ENCODE data around the gene FLT1. TPM values are rescaled to one million over a fixed set of nuclear protein-coding genes. Genes with fewer than 3 reads are reported as not detected.
A peak's percentile ranks its signal among the peaks of the same experiment; 100 is the strongest.

FLT1 gene
- total RNA-seq, 2 experiments from 2014 or later: 1.6 to 2.5 TPM

DNA sequence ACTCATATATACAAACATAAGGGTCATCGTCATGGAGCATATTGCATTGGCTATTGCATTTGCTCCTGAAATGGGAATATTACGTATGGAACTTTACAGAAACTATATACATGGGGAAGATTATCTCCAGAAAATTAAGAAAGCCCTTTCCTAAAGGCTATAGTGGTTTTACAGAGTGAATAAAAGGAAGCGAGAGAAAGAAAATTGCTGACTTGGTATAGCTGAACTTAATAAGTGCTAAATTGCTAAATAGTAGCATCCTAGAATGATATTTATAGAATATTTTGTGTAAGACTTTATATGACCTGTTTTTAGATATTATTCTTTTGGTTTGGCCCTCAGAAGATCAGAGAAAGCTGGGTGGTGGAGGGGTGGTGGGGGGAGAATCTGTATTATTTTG lies 114.6 kb downstream of the FLT1 start:
- DNase-seq (ENCODE audit: low spot score): no peak
- Histone ChIP-seq H3K36me3 (ENCODE audit: insufficient read depth, low read length) (no peaks in the 10 kb centered on the region), H3K79me2 (ENCODE audit: insufficient read depth, low read depth, low read length) (no peaks in the 10 kb centered on the region), H3K4me3 (ENCODE audit: low read depth, low read length, poor library complexity, severe bottlenecking) (no peak overlapping the region), H2AFZ (ENCODE audit: low read length) (no peak overlapping the region), H4K20me1 (ENCODE audit: insufficient read depth, low read length) (no peaks in the 10 kb centered on the region), H3K9me3 (ENCODE audit: low read length) (no peaks in the 10 kb centered on the region), H3K4me2 (ENCODE audit: low read length) (no peak overlapping the region), H3K9me2 (ENCODE audit: insufficient read depth, low read length) (no peaks in the 10 kb centered on the region), H3K27ac (ENCODE audit: low read depth, low read length, poor library complexity, severe bottlenecking) (no peak overlapping the region), H3K4me1 (ENCODE audit: insufficient read depth, low read length, poor library complexity, severe bottlenecking) (no peaks in the 10 kb centered on the region)
- no TSS peak for BruUV-seq (replicated peaks)
- CTCF ChIA-PET (ENCODE audit: unreplicated experiment): no interaction called here
- intact Hi-C loops (cut with micrococcal nuclease; ENCODE audit: unreplicated experiment): no loop called here
- no peak for TF ChIP-seq EZH2phosphoT487 (IDR thresholded peaks at IDR 0.05; ENCODE audit: borderline replicate concordance, low read depth, low read length)
- TF ChIP-seq, protein P1, sequence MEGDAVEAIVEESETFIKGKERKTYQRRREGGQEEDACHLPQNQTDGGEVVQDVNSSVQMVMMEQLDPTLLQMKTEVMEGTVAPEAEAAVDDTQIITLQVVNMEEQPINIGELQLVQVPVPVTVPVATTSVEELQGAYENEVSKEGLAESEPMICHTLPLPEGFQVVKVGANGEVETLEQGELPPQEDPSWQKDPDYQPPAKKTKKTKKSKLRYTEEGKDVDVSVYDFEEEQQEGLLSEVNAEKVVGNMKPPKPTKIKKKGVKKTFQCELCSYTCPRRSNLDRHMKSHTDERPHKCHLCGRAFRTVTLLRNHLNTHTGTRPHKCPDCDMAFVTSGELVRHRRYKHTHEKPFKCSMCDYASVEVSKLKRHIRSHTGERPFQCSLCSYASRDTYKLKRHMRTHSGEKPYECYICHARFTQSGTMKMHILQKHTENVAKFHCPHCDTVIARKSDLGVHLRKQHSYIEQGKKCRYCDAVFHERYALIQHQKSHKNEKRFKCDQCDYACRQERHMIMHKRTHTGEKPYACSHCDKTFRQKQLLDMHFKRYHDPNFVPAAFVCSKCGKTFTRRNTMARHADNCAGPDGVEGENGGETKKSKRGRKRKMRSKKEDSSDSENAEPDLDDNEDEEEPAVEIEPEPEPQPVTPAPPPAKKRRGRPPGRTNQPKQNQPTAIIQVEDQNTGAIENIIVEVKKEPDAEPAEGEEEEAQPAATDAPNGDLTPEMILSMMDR (conservative IDR thresholded peaks at IDR 0.05; ENCODE audit: low read length): no peak
- POLR2A ChIA-PET: no interaction called here

DNA sequence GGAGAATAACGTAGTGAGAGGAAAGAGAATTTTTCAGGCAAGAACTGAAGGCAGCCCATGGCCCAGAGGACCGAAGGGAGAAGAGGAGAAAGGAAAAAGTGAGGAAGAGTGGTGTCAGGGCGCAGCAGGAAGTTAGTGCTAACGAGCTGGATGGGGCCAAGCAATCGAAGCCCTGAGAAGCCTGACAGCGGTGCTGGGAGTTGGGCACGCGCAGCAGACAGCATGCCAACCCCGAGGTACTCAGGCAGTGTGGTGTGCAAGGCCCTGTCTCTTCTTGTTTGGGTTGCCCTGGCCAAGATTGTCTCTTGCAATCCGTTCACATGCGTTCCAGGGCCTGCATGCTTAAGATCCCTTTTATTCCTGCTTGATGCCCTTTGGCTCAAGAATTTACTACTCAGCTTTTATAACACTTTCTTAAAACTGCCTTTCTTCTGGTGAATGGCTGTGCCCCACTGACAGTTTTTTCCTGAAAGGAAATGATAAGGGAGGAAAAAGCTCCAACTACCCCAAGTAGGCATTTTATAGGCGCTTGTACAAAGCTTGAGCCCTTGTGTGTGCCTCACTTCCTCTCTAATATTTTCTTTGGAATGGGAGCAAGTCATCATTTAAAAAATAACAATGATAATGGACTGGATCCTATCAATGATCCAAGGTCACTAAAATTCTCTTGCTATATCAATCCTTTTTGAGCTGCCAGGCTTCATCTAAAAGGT lies 115.4 kb downstream of the FLT1 start:
- TF ChIP-seq EZH2phosphoT487 (IDR thresholded peaks at IDR 0.05; ENCODE audit: borderline replicate concordance, low read depth, low read length): no peak
- TF ChIP-seq, protein P1 (conservative IDR thresholded peaks at IDR 0.05; ENCODE audit: low read length): no peak
- intact Hi-C loops (cut with micrococcal nuclease; ENCODE audit: unreplicated experiment): no loop called here

DNA sequence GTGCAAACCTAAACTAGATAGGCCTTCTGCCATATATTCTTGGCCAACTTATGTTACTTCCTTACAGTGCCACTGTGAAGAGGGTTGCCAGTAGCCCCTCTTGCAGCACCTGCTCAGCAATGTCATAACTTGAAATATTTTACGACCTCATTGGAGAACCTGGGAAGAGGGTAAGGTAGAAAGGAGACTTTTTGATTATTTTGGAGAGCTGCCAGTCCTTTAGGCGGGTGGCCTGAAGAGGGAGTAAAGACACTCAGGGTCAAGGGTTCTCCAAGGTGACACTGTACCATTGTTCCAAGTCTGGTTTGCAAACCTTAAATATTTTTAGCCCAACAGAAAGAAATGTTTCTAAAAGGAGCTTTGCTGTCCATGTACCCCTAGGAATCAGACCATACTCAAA lies 118.3 kb downstream of the FLT1 start:
- no peaks in the 10 kb centered on the region for H3K4me1 ChIP-seq (ENCODE audit: insufficient read depth, low read length, poor library complexity, severe bottlenecking)
- no peak for DNase-seq (ENCODE audit: low spot score)
- TF ChIP-seq EZH2phosphoT487 (IDR thresholded peaks at IDR 0.05; ENCODE audit: borderline replicate concordance, low read depth, low read length): no peak
- TF ChIP-seq, protein P1 (conservative IDR thresholded peaks at IDR 0.05; ENCODE audit: low read length): peak; percentile 38
- CTCF ChIA-PET (ENCODE audit: unreplicated experiment): no interaction called here
- H3K36me3 ChIP-seq (ENCODE audit: insufficient read depth, low read length): no peaks in the 10 kb centered on the region
- no peak overlapping the region for H3K4me2 ChIP-seq (ENCODE audit: low read length)
- intact Hi-C loops (cut with micrococcal nuclease; ENCODE audit: unreplicated experiment): no loop called here
- no peaks in the 10 kb centered on the region for H3K79me2 ChIP-seq (ENCODE audit: insufficient read depth, low read depth, low read length)
- no peak overlapping the region for H3K4me3 ChIP-seq (ENCODE audit: low read depth, low read length, poor library complexity, severe bottlenecking)
- POLR2A ChIA-PET: interaction anchor here (0.5 kb wide), 1 partner anchor 49 kb away, joined by 4 read pairs; no protein-coding TSS in a partner anchor
- no peaks in the 10 kb centered on the region for H3K9me3 ChIP-seq (ENCODE audit: low read length)
- no peaks in the 10 kb centered on the region for H3K9me2 ChIP-seq (ENCODE audit: insufficient read depth, low read length)
- H3K27ac ChIP-seq (ENCODE audit: low read depth, low read length, poor library complexity, severe bottlenecking): no peak overlapping the region
- no peaks in the 10 kb centered on the region for H4K20me1 ChIP-seq (ENCODE audit: insufficient read depth, low read length)
- BruUV-seq (replicated peaks): no TSS peak
- H2AFZ ChIP-seq (ENCODE audit: low read length): no peak overlapping the region

More for the DNA sequence above, 115.4 kb downstream of the FLT1 start:
- Histone ChIP-seq H2AFZ (ENCODE audit: low read length) (no peak overlapping the region), H3K4me2 (ENCODE audit: low read length) (no peak overlapping the region), H3K79me2 (ENCODE audit: insufficient read depth, low read depth, low read length) (no peaks in the 10 kb centered on the region), H3K9me2 (ENCODE audit: insufficient read depth, low read length) (no peaks in the 10 kb centered on the region), H3K27ac (ENCODE audit: low read depth, low read length, poor library complexity, severe bottlenecking) (no peak overlapping the region), H3K36me3 (ENCODE audit: insufficient read depth, low read length) (no peaks in the 10 kb centered on the region), H4K20me1 (ENCODE audit: insufficient read depth, low read length) (no peaks in the 10 kb centered on the region), H3K4me3 (ENCODE audit: low read depth, low read length, poor library complexity, severe bottlenecking) (no peak overlapping the region), H3K4me1 (ENCODE audit: insufficient read depth, low read length, poor library complexity, severe bottlenecking) (no peaks in the 10 kb centered on the region), H3K9me3 (ENCODE audit: low read length) (no peaks in the 10 kb centered on the region)
- ChIA-PET POLR2A (no interaction called here), CTCF (ENCODE audit: unreplicated experiment) (no interaction called here)
- DNase-seq (ENCODE audit: low spot score): no peak
- BruUV-seq (replicated peaks): no TSS peak

Measured in OCI-LY7 (cell line).